Gastrocnemius medialis (tissue), 4 donors: ENCODE data around the gene TGFBRAP1. TPM values are rescaled to one million over a fixed set of nuclear protein-coding genes. Genes with fewer than 3 reads are reported as not detected.

Experiments used
- ATAC-seq, 2 donors: fragments of 150-250 bp; one replicate each; pipeline ENCODE4 v1.9.1; 2016
- DNase-seq, 2 donors: peaks; one replicate each; pipeline ENCODE4 v3.0.0-alpha.2; 2019
- H3K27ac ChIP-seq, 4 donors: fragments of 200-600 bp; sonication (generic); 1 replicate in 1 of 4; 2 replicates in 3 of 4; pipeline ENCODE4 v1.5.1; 2016 to 2018; ENCODE audit warnings: mild to moderate bottlenecking in 2 of 4, moderate library complexity in 1 of 4
- H3K27me3 ChIP-seq, 3 donors: fragments of 200-600 bp; sonication (generic) in 2 of 3; 1 replicate in 1 of 3; 2 replicates in 2 of 3; pipeline versions ENCODE4 v1.5.1 to v1.6.0; 2016 to 2019; ENCODE audit warnings: mild to moderate bottlenecking in 1 of 3, moderate library complexity in 1 of 3
- H3K36me3 ChIP-seq, 2 donors: fragments of 200-600 bp; sonication (generic) in 1 of 2; one replicate each; pipeline ENCODE4 v1.5.1; 2017 to 2018
- H3K4me1 ChIP-seq, 2 donors: fragments of 200-600 bp; sonication (generic) in 1 of 2; one replicate each; pipeline ENCODE4 v1.5.1; 2016 to 2017; ENCODE audit warnings: mild to moderate bottlenecking in 2 of 2
- H3K4me3 ChIP-seq, 4 donors: fragments of 200-600 bp; sonication (generic) in 3 of 4; 1 replicate in 1 of 4; 2 replicates in 3 of 4; pipeline ENCODE4 v1.5.1; 2016 to 2019; ENCODE audit warnings: mild to moderate bottlenecking in 2 of 4
- H3K9me3 ChIP-seq, 3 donors: fragments of 200-600 bp; sonication (generic) in 2 of 3; 1 replicate in 1 of 3; 2 replicates in 2 of 3; pipeline ENCODE4 v1.5.1; 2016 to 2019
- CTCF ChIP-seq, 5 experiments: fragments of 450-650 bp in 3 of 5; fragments of 200-600 bp in 2 of 5; sonication (generic) in 2 of 5; IDR thresholded peaks in 4 of 5; conservative IDR thresholded peaks in 1 of 5; 1 replicate in 4 of 5; 2 replicates in 1 of 5; pipeline ENCODE4 v1.5.1; 2016 to 2019; ENCODE audit warnings: antibody characterized with exemption in 5 of 5, mild to moderate bottlenecking in 3 of 5, moderate library complexity in 3 of 5
- POLR2A ChIP-seq, 2 donors: fragments of 450-650 bp; IDR thresholded peaks; one replicate each; pipeline ENCODE4 v1.6.1; 2017; ENCODE audit warnings: antibody characterized with exemption in 2 of 2, mild to moderate bottlenecking in 2 of 2, moderate library complexity in 2 of 2
- in situ Hi-C, 4 donors: fragments of 200-750 bp; cut with MboI; loops; one replicate each; pipeline versions ENCODE4 v1.15.0 to v1.8.0; 2017; ENCODE audit warnings: low sequenced_read_pairs in 4 of 4
- intact Hi-C: fragments of 100-400 bp; cut with DNase I; formaldehyde crosslinking; loops from one replicate; pipeline ENCODE4 v1.15.1; 2023; ENCODE audit warnings: low total_unique reads
- total RNA-seq, 4 donors: library from RNA; depleted of rRNA; stranded (reverse); fragments of >200 nt; gene quantifications; one replicate each; pipeline versions ENCODE4 v1.1.0 to v1.2.3, GENCODE V29; 2016

The TGFBRAP1 gene
- total RNA-seq, 4 donors from 2014 or later, result 19.7 to 28.9 (median 20.3) TPM

- no peak for TF ChIP-seq CTCF (IDR thresholded peaks at IDR 0.05 in 4 of 5, conservative IDR thresholded peaks at IDR 0.05 in 1 of 5)
- no peak for TF ChIP-seq POLR2A (IDR thresholded peaks at IDR 0.05)
- intact Hi-C loops, result no loop called here
- Histone ChIP-seq H3K27me3 (no peaks in the 10 kb centered on the region), H3K9me3 (no peaks in the 10 kb centered on the region), H3K4me3 (no peak overlapping the region), H3K27ac (no peak overlapping the region), H3K4me1 (no peaks in the 10 kb centered on the region), H3K36me3 (no peaks in the 10 kb centered on the region)
- in situ Hi-C loops, result loop anchor here in 2 of 4 donors (5.0 kb wide), 1 partner anchor 130 kb away; no protein-coding TSS in a partner anchor
- no peak for DNase-seq
- no peak for ATAC-seq
Observed at GRCh38 chr2:105242286-105242993, 87.1 kb downstream of the TGFBRAP1 start.

- Histone ChIP-seq H3K9me3 (no peaks in the 10 kb centered on the region), H3K4me3 (no peak within 1 kb of the TSS), H3K27ac (no peak within 1 kb of the TSS), H3K4me1 (no peaks in the 10 kb centered on the region), H3K27me3 (no peaks in the 10 kb centered on the region), H3K36me3 (no peaks in the 10 kb centered on the region)
- intact Hi-C loops, result no loop called here
- DNase-seq (no peak), ATAC-seq (no peak)
- TF ChIP-seq CTCF (IDR thresholded peaks at IDR 0.05 in 4 of 5, conservative IDR thresholded peaks at IDR 0.05 in 1 of 5) (no peak), POLR2A (IDR thresholded peaks at IDR 0.05) (no peak)
- in situ Hi-C loops, result loop anchor here in 2 of 4 donors (5.0 kb wide), 1 partner anchor 129 kb away; no protein-coding TSS in a partner anchor
Observed at GRCh38 chr2:105241443-105241842, 88.1 kb downstream of the TGFBRAP1 start, which contains the start of gene GPR45. GPR45 (plus strand) TSS chr2:105241743; CDS start chr2:105241859, 116 bp downstream.

- no peak for DNase-seq
- Histone ChIP-seq H3K4me1 (no peaks in the 10 kb centered on the region), H3K4me3 (no peak overlapping the region), H3K36me3 (no peaks in the 10 kb centered on the region), H3K27me3 (peaks cover 0 to 2% (median 0%) of the 10 kb centered on the region in 3 donors), H3K9me3 (no peaks in the 10 kb centered on the region), H3K27ac (no peak overlapping the region)
- intact Hi-C loops, result loop anchor here (2.0 kb wide), 1 partner anchor 125 kb away; no protein-coding TSS in a partner anchor
- TF ChIP-seq CTCF (IDR thresholded peaks at IDR 0.05 in 4 of 5, conservative IDR thresholded peaks at IDR 0.05 in 1 of 5) (no peak), POLR2A (IDR thresholded peaks at IDR 0.05) (no peak)
- no peak for ATAC-seq
- in situ Hi-C loops, result loop anchor here (5.0 to 10.0 kb wide), 2 partner anchors 125 to 128 kb away; no protein-coding TSS in a partner anchor
Observed at GRCh38 chr2:105239924-105240323, 89.6 kb downstream of the TGFBRAP1 start.

GRCh38 chr2:105238664-105239240, 90.8 kb downstream of the TGFBRAP1 start:
- H3K36me3 ChIP-seq, result no peaks in the 10 kb centered on the region
- ATAC-seq, result no peak
- TF ChIP-seq CTCF (IDR thresholded peaks at IDR 0.05 in 4 of 5, conservative IDR thresholded peaks at IDR 0.05 in 1 of 5), result no peak
- TF ChIP-seq POLR2A (IDR thresholded peaks at IDR 0.05), result no peak
- no peaks in the 10 kb centered on the region for H3K4me1 ChIP-seq
- H3K9me3 ChIP-seq, result no peaks in the 10 kb centered on the region
- H3K27me3 ChIP-seq, result peaks cover 0 to 2% (median 0%) of the 10 kb centered on the region in 3 donors
- no peak for DNase-seq
- intact Hi-C loops, result loop anchor here (2.0 kb wide), 1 partner anchor 124 kb away; no protein-coding TSS in a partner anchor
- in situ Hi-C loops, result loop anchor here in 2 of 4 donors (5.0 to 10.0 kb wide), 2 partner anchors 124 to 126 kb away; no protein-coding TSS in a partner anchor
- no peak overlapping the region for H3K4me3 ChIP-seq
- H3K27ac ChIP-seq, result no peak overlapping the region
